Measurements from ENCODE around the gene CACNG5.

Gene CACNG5

GRCh38 chr17:66903781-66904180 is 68.9 kb downstream of the CACNG5 start:
- no peak for DNase-seq (ENCODE audit: low read depth in 4 of 4, low spot score in 1 of 4)

GRCh38 chr17:66904760-66905624 is 70.1 kb downstream of the CACNG5 start:
- no peak for DNase-seq (ENCODE audit: low read depth in 4 of 4, low spot score in 1 of 4)

GRCh38 chr17:66906321-66907278 is 71.7 kb downstream of the CACNG5 start:
- peak; percentile 38 to 59 (median 46) for DNase-seq (ENCODE audit: low read depth in 4 of 4, low spot score in 1 of 4)

- no peak for DNase-seq (ENCODE audit: low read depth in 4 of 4, low spot score in 1 of 4)
Observed at GRCh38 chr17:66909804-66910373, 75.0 kb downstream of the CACNG5 start.

GRCh38 chr17:66910651-66911285 is 75.9 kb downstream of the CACNG5 start:
- no peak for DNase-seq (ENCODE audit: low read depth in 4 of 4, low spot score in 1 of 4)

- no peak for DNase-seq (ENCODE audit: low read depth in 4 of 4, low spot score in 1 of 4)
Observed at GRCh38 chr17:66915204-66915611, 80.3 kb downstream of the CACNG5 start.

GRCh38 chr17:66915792-66916191 is 80.9 kb downstream of the CACNG5 start:
- DNase-seq (ENCODE audit: low read depth in 4 of 4, low spot score in 1 of 4), result no peak

GRCh38 chr17:66916946-66917345 is 82.0 kb downstream of the CACNG5 start:
- DNase-seq (ENCODE audit: low read depth in 4 of 4, low spot score in 1 of 4), result no peak

- no peak for DNase-seq (ENCODE audit: low read depth in 4 of 4, low spot score in 1 of 4)
Observed at GRCh38 chr17:66918896-66919295, 84.0 kb downstream of the CACNG5 start.

- no peak for DNase-seq (ENCODE audit: low read depth in 4 of 4, low spot score in 1 of 4)
Observed at GRCh38 chr17:66920435-66920834, 85.5 kb downstream of the CACNG5 start.

GRCh38 chr17:66920950-66921349 is 86.0 kb downstream of the CACNG5 start:
- no peak for DNase-seq (ENCODE audit: low read depth in 4 of 4, low spot score in 1 of 4)

GRCh38 chr17:66923886-66924285 is 89.0 kb downstream of the CACNG5 start:
- DNase-seq (ENCODE audit: low read depth in 4 of 4, low spot score in 1 of 4), result no peak

GRCh38 chr17:66925811-66926500 is 91.0 kb downstream of the CACNG5 start:
- DNase-seq (ENCODE audit: low read depth in 4 of 4, low spot score in 1 of 4), result no peak

- no peak for DNase-seq (ENCODE audit: low read depth in 4 of 4, low spot score in 1 of 4)
Observed at GRCh38 chr17:66928949-66929348, 94.0 kb downstream of the CACNG5 start.

- no peak for DNase-seq (ENCODE audit: low read depth in 4 of 4, low spot score in 1 of 4)
Observed at GRCh38 chr17:66929591-66929990, 94.7 kb downstream of the CACNG5 start.

- no peak for DNase-seq (ENCODE audit: low read depth in 4 of 4, low spot score in 1 of 4)
Observed at GRCh38 chr17:66930933-66931332, 96.0 kb downstream of the CACNG5 start.

- DNase-seq (ENCODE audit: low read depth in 4 of 4, low spot score in 1 of 4), result no peak
Observed at GRCh38 chr17:66932311-66932710, 97.4 kb downstream of the CACNG5 start.

GRCh38 chr17:66934040-66934439 is 99.1 kb downstream of the CACNG5 start:
- no peak for DNase-seq (ENCODE audit: low read depth in 4 of 4, low spot score in 1 of 4)

Measured in stimulated activated CD4-positive, alpha-beta T cell treated with anti-CD3 and anti-CD28 coated beads, Interleukin-1b, Interleukin-23, amount 100 ng/mL, for 24 hours (primary cell).